H9 (cell line): ENCODE results near the gene KLK2. TPM values are rescaled to one million over a fixed set of nuclear protein-coding genes. Genes with fewer than 3 reads are reported as not detected.

Experiments used
- DNase-seq: peaks from one replicate; pipeline ENCODE4 v3.0.0-alpha.2; 2017
- H2AFZ ChIP-seq: one replicate; pipeline ENCODE4 v1.6.1; 2013; ENCODE audit warnings: mild to moderate bottlenecking, low read length, control low read depth, moderate library complexity
- H2AK5ac ChIP-seq: 2 replicates; pipeline ENCODE4 v1.6.1; 2013; ENCODE audit warnings: low read length, control low read depth, mixed read lengths; ENCODE audit not compliant: insufficient read length
- H2BK120ac ChIP-seq: one replicate; pipeline ENCODE4 v1.6.1; 2013; ENCODE audit warnings: low read depth, mild to moderate bottlenecking, low read length, control low read depth, inconsistent platforms; ENCODE audit not compliant: poor library complexity, severe bottlenecking
- H2BK12ac ChIP-seq: 2 replicates; pipeline ENCODE4 v1.6.1; 2013; ENCODE audit warnings: low read length, control low read depth, mixed read lengths, low read depth; ENCODE audit not compliant: insufficient read length
- H2BK15ac ChIP-seq: 2 replicates; pipeline ENCODE4 v1.6.1; 2013; ENCODE audit warnings: low read depth, low read length, control low read depth
- H2BK20ac ChIP-seq: one replicate; pipeline ENCODE4 v1.6.1; 2013; ENCODE audit warnings: low read depth, mild to moderate bottlenecking, low read length, control low read depth, inconsistent platforms; ENCODE audit not compliant: poor library complexity, severe bottlenecking
- H2BK5ac ChIP-seq: 2 replicates; pipeline ENCODE4 v1.6.1; 2013; ENCODE audit warnings: low read length, control low read depth, mixed read lengths; ENCODE audit not compliant: insufficient read length
- H3K14ac ChIP-seq: 2 replicates; pipeline ENCODE4 v1.6.1; 2013; ENCODE audit warnings: low read length, control low read depth; ENCODE audit not compliant: insufficient read depth
- H3K18ac ChIP-seq: 2 replicates; pipeline ENCODE4 v1.6.1; 2013; ENCODE audit warnings: low read depth, mild to moderate bottlenecking, mixed read lengths, low read length, control low read depth; ENCODE audit not compliant: insufficient read length
- H3K23ac ChIP-seq: 2 replicates; pipeline ENCODE4 v1.6.1; 2013; ENCODE audit warnings: low read length, control low read depth, mixed read lengths, low read depth; ENCODE audit not compliant: insufficient read length
- H3K23me2 ChIP-seq: 2 replicates; pipeline ENCODE4 v1.6.1; 2013; ENCODE audit warnings: low read depth, mild to moderate bottlenecking, mixed read lengths, low read length, control low read depth; ENCODE audit not compliant: insufficient read length, poor library complexity, severe bottlenecking
- H3K27ac ChIP-seq: 2 replicates; pipeline ENCODE4 v1.5.1; 2013; ENCODE audit warnings: low read length, control low read depth, mixed read lengths, low read depth; ENCODE audit not compliant: insufficient read length
- H3K27me3 ChIP-seq: 2 replicates; pipeline ENCODE4 v1.6.1; 2013; ENCODE audit warnings: low read length, control low read depth, inconsistent platforms; ENCODE audit not compliant: insufficient read depth
- H3K4ac ChIP-seq: 2 replicates; pipeline ENCODE4 v1.6.1; 2013; ENCODE audit warnings: low read depth, mild to moderate bottlenecking, control low read depth, inconsistent platforms, low read length, moderate library complexity
- H3K4me1 ChIP-seq: 2 replicates; pipeline ENCODE4 v1.6.1; 2013; ENCODE audit warnings: low read length, control low read depth, inconsistent platforms; ENCODE audit not compliant: insufficient read depth
- H3K4me2 ChIP-seq: 2 replicates; pipeline ENCODE4 v1.6.1; 2013; ENCODE audit warnings: low read length, control low read depth, mixed read lengths; ENCODE audit not compliant: insufficient read length, insufficient read depth
- H3K56ac ChIP-seq: 2 replicates; pipeline ENCODE4 v1.6.1; 2013; ENCODE audit warnings: low read depth, mild to moderate bottlenecking, mixed read lengths, low read length, control low read depth; ENCODE audit not compliant: insufficient read length
- H3K79me1 ChIP-seq: 2 replicates; pipeline ENCODE4 v1.6.1; 2013; ENCODE audit warnings: low read depth, mild to moderate bottlenecking, moderate library complexity, low read length, control low read depth, inconsistent platforms; ENCODE audit not compliant: insufficient read depth, poor library complexity, severe bottlenecking
- H3K79me2 ChIP-seq: 2 replicates; pipeline ENCODE4 v1.6.1; 2013; ENCODE audit warnings: low read length, control low read depth, inconsistent platforms; ENCODE audit not compliant: insufficient read depth
- H3K9ac ChIP-seq: 2 replicates; pipeline ENCODE4 v1.6.1; 2013; ENCODE audit warnings: low read length, control low read depth, mixed read lengths; ENCODE audit not compliant: insufficient read length; ENCODE audit errors: extremely low read depth
- H3K9me3 ChIP-seq: one replicate; pipeline ENCODE4 v1.6.1; 2013; ENCODE audit warnings: low read depth, low read length, inconsistent platforms; ENCODE audit not compliant: control insufficient read depth
- H3T11ph ChIP-seq: one replicate; pipeline ENCODE4 v1.6.1; 2013; ENCODE audit warnings: mild to moderate bottlenecking, low read length, control low read depth, inconsistent platforms
- H4K20me1 ChIP-seq: one replicate; pipeline ENCODE4 v1.6.1; 2013; ENCODE audit not compliant: control insufficient read depth, insufficient read length, insufficient read depth
- H4K5ac ChIP-seq: 2 replicates; pipeline ENCODE4 v1.6.1; 2013; ENCODE audit warnings: low read depth, mild to moderate bottlenecking, mixed read lengths, low read length, control low read depth; ENCODE audit not compliant: insufficient read length
- H4K8ac ChIP-seq: replicated peaks from 2 replicates; pipeline ENCODE4 v1.6.1; 2013; ENCODE audit warnings: low read length, control low read depth, mixed read lengths, low read depth; ENCODE audit not compliant: insufficient read length
- H4K91ac ChIP-seq: 2 replicates; pipeline ENCODE4 v1.6.1; 2013; ENCODE audit warnings: low read depth, mild to moderate bottlenecking, moderate library complexity, mixed read lengths, low read length, control low read depth; ENCODE audit not compliant: insufficient read length
- H3K27ac Mint-ChIP-seq, 3 experiments: 2 replicates in 2 of 3; 3 replicates in 1 of 3; pipeline ENCODE4 v1.8.0; 2020 to 2021; ENCODE audit warnings: mixed read lengths in 3 of 3, mild to moderate bottlenecking in 1 of 3, moderate library complexity in 1 of 3
- H3K27me3 Mint-ChIP-seq: 2 replicates; pipeline ENCODE4 v1.8.0; 2021; ENCODE audit warnings: low read depth, mild to moderate bottlenecking, moderate library complexity, mixed read lengths
- H3K36me3 Mint-ChIP-seq, 3 experiments: 2 replicates in 2 of 3; 3 replicates in 1 of 3; pipeline ENCODE4 v1.8.0; 2020 to 2021; ENCODE audit warnings: low read depth in 3 of 3, mixed read lengths in 3 of 3; ENCODE audit not compliant: insufficient read depth in 1 of 3
- H3K4me1 Mint-ChIP-seq, 2 experiments: 2 replicates each; pipeline ENCODE4 v1.8.0; 2020; ENCODE audit warnings: mixed read lengths in 2 of 2
- H3K4me3 Mint-ChIP-seq, 2 experiments: 2 replicates in 1 of 2; 3 replicates in 1 of 2; pipeline ENCODE4 v1.8.0; 2020 to 2021; ENCODE audit warnings: mild to moderate bottlenecking in 2 of 2, mixed read lengths in 2 of 2, moderate library complexity in 1 of 2
- H3K9me3 Mint-ChIP-seq, 2 experiments: 2 replicates in 1 of 2; 3 replicates in 1 of 2; pipeline ENCODE4 v1.8.0; 2020; ENCODE audit warnings: mild to moderate bottlenecking in 2 of 2, mixed read lengths in 2 of 2, moderate library complexity in 1 of 2
- CTCF ChIP-seq: fragments of 200-600 bp; sonication (generic); conservative IDR thresholded peaks from 3 replicates; pipeline ENCODE4 v1.8.0; 2021; ENCODE audit warnings: antibody characterized with exemption, mild to moderate bottlenecking
- WGBS: extraction: QIAGEN DNeasy Blood & Tissue Kit; methylation state at CpG from one replicate; pipeline ENCODE4 v1.1.7; 2013; ENCODE audit warnings: missing lambda C conversion rate, low lambda C conversion rate, mixed read lengths; ENCODE audit not compliant: insufficient read length; ENCODE audit errors: extremely low coverage; 5-methylcytosine and 5-hydroxymethylcytosine counted together
- total RNA-seq: library from RNA; stranded (reverse); gene quantifications from 2 replicates; pipeline ENCODE4 v1.2.1, GENCODE V29; 2021

KLK2 gene
- total RNA-seq, 1 experiment from 2014 or later = not detected

- no CpG with 5 or more reads among the region's 9 CpGs for WGBS
- no peaks in the 10 kb centered on the region for H3K36me3 Mint-ChIP-seq
Measured at GRCh38 chr19:50875795-50876422, 2.7 kb downstream of the KLK2 start.

More at GRCh38 chr19:50875795-50876422, 2.7 kb downstream of the KLK2 start:
- Mint-ChIP-seq H3K4me3 (no peak overlapping the region), H3K4me1 (peaks cover 4 to 10% of the 10 kb centered on the region in 2 experiments; a peak in 2 of 4 replicates), H3K27me3 (peaks cover 39% of the 10 kb centered on the region), H3K9me3 (peaks cover 0 to 1% of the 10 kb centered on the region in 2 experiments; a peak in 1 of 5 replicates), H3K27ac (no peak overlapping the region)
- H4K5ac ChIP-seq = no peak overlapping the region
- H3K27ac ChIP-seq = no peak overlapping the region
- no peak overlapping the region for H2BK15ac ChIP-seq
- H3K23me2 ChIP-seq = no peaks in the 10 kb centered on the region
- no peak overlapping the region for H3K18ac ChIP-seq
- H3K79me2 ChIP-seq = no peaks in the 10 kb centered on the region
- no peak overlapping the region for H3K4ac ChIP-seq
- no peak for DNase-seq
- H4K91ac ChIP-seq = no peak overlapping the region
- no peak overlapping the region for H3K9ac ChIP-seq
- H3K14ac ChIP-seq = no peak overlapping the region; the same call in 1 of the 2 replicates
- no peaks in the 10 kb centered on the region for H3K9me3 ChIP-seq
- H3K56ac ChIP-seq = no peak overlapping the region
- H3T11ph ChIP-seq = no peak overlapping the region
- no peak overlapping the region for H2AFZ ChIP-seq
- H4K20me1 ChIP-seq = no peaks in the 10 kb centered on the region
- no peak overlapping the region for H2BK20ac ChIP-seq
- H2BK12ac ChIP-seq = no peak overlapping the region
- no peak overlapping the region for H2BK5ac ChIP-seq
- no peak for TF ChIP-seq CTCF
- H3K4me1 ChIP-seq = no peaks in the 10 kb centered on the region; the same call in 1 of the 2 replicates
- no peak overlapping the region for H3K4me2 ChIP-seq
- H3K79me1 ChIP-seq = no peaks in the 10 kb centered on the region
- H3K23ac ChIP-seq = no peak overlapping the region
- no peak overlapping the region for H2BK120ac ChIP-seq
- no peak overlapping the region for H2AK5ac ChIP-seq
- no peaks in the 10 kb centered on the region; the same call in 1 of the 2 replicates for H3K27me3 ChIP-seq
- H4K8ac ChIP-seq = no peak overlapping the region
